CD1c-positive myeloid dendritic cell (primary cell): ENCODE measurements around the gene METTL9.
"Not testable (repeated sequence)": the region's sequence is repeated elsewhere in the genome, so short reads cannot be mapped to it uniquely, and the experiment has no call there.

Experiments used
- DNase-seq: peaks from one replicate; pipeline ENCODE4 v3.0.0-alpha.2; 2016; ENCODE audit errors: extremely low spot score

The METTL9 gene

DNA sequence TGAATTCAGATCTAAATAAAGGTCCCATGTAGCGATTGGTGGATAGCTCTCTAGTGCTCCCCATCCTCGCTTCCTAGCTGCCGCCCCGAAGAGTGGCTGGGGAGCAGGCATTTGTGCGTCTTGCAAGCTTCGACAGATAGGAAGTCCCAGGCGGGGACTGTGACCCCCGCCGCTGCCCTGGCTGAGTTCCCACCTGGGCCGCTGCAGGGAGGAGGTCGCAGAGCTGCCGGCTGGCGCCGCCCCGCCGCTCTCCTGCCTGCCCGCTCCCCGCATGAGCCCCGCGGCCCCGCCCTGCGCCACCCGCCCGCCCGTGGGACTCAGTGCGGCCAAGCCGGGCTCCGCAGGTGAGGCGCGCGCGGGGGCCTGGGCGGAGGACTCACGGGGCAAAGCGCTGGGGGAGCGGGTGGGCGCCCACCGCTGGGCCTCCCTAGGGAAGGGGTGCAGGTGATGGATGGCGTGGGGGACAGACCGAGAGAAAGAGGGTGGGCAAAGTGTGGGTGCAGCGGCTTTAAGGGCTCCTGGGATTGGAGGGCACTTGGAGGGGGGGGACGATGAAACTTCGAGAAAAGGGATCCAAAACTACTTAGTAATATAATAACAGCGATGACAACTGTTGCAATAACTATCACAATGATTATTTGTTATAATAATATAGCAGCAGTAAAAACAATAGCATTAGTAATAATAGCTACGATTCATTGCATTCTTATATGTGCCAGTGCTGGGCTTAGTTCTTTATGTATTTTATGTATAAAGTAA lies 64.7 kb downstream of the METTL9 start, which contains the start of gene OTOA:
OTOA (plus strand) TSS at position 80 of the 759 bp plus-strand sequence. CDS start 14,547 bp downstream, outside the sequence.
- DNase-seq = peak; percentile 10

DNA sequence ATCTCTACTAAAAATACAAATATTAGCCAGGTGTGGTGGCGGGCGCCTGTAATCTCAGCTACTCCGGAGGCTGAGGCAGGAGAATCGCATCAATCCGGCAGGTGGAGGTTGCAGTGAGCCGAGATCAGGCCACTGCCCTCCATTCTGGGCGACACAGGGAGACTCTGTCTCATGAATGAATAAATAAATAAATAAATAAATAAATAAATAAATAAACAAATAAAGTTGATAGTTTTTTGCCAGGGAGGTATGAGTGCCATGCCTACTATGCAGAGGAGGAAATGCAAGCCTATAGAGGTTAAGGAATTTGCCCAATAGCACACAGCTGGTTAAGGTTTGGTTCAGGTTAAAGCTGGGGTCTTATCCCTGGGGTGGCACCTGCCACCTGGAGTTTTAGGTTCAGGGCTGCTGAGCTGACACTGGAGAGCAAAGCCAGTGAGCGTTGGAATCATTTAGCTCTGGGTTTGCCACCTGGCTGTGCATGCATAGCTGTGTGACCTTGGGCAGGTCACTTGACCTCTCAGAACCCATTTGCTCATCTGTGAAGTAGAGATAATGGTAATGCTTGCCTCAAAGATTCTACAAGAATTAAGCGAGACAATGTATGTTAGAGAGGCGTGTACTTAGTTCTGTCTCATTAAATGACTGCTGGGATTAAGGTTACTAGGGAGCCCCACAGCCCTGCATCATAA lies 65.6 kb downstream of the METTL9 start:
- no peak for DNase-seq

DNA sequence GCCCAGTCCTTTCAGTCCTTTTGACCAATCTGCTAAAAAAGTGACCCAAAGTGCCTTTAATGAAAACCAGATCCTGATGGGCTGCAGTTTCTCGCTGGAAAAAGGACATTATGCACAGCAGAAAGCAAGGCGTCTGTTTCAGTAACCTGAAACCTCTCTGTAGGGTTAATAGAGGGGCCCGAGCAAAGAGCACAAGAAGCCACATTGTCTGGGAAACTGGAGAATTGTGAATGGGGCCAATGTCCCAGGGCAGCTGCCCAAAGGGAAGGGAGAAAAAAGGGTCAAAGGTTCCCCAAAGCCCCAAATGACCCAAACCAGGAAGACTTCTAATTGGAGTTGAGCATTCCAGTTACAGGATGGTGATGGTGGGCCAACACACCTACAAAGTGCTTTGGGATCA lies 67.4 kb downstream of the METTL9 start:
- no peak for DNase-seq

DNA sequence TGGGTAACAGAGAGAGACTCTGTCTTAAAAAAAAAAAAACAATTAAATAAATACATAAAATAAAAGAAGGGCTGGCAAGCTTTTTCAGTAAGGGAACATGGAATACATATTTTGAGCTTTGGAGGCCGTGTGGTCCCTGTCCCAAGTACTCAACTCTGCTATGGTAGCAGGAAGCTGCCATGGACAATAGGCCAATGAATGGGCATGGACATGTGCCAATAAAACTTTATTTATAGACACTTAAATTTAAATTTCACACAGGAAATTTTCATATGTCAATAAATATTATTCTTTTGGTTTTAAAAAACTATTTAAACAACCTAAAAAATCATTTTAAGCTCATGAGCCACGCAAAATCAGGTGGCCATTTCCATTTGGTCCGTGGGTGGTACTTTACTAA lies 68.2 kb downstream of the METTL9 start:
- DNase-seq = no peak

DNA sequence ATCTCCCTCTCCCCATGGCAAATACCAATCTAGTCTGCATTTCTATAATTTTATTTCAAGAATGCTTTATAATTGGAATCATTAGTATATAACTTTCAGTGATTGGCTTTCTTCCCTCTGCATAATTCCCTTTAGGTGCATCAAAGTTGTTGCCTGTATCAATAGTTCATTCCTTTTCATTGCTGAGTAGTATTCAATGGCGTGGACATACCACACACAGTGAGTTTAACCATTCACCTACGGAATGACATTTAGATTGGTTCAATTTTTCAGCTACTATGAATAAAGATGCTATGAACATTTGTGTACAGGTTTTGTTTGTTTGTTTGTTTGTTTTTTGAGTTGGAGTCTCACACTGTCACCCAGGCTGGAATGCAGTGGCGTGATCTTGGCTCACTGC lies 74.1 kb downstream of the METTL9 start:
- no peak for DNase-seq

DNA sequence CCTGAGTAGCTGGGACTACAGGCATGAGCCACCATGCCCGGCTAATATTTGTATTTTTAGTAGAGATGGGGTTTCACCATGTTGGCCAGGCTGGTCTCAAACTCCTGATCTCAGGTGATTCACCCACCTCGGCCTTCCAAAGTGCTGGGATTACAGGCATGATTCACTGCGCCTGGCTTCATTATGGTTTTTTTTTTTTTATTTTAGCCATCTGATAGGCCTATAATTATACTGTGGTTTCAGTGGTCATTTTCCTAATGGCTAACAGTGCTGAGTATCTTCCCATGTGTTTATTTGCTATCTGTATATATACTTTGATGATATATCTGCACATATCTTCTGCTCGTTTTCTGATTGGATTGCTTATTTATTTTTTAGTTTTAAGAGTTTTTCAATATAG lies 75.1 kb downstream of the METTL9 start:
- DNase-seq = not testable (repeated sequence)

DNA sequence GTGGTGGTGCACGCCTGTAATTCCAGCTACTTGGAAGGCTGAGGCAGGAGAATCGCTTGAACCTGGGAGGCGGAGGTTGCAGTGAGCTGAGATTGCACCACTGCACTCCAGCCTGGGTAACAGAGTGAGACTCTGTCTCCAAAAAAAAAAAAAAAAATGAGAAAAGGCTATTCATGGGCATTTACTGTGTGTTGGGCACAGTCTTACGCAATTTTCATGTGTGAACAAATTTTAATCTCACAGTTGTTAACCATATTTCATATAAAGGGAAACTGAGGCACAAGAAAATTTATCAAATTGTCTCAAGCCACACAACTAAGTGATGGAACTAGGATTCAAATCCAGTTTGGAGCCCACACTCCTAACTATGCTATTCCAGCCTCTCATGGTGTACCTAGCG lies 81.3 kb downstream of the METTL9 start:
- DNase-seq = not testable (repeated sequence)

DNA sequence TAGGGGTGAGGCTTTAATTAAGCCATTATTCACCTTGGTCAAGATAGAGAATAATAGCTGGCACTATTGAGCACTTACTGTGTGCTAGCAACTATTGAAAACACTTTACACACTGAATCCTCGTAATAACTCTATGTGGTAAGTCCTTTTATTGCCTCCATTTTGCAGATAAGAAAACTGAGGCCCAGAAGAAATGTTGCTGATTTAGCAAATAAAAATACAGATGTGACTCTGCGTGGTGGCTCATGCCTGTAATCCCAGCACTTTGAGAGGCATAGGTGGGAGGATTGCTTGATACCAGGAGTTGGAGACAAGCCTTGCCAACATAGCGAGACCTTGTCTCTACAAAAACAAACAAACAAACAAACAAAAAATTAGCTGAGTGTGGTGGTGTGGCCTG lies 83.8 kb downstream of the METTL9 start:
- no peak for DNase-seq

DNA sequence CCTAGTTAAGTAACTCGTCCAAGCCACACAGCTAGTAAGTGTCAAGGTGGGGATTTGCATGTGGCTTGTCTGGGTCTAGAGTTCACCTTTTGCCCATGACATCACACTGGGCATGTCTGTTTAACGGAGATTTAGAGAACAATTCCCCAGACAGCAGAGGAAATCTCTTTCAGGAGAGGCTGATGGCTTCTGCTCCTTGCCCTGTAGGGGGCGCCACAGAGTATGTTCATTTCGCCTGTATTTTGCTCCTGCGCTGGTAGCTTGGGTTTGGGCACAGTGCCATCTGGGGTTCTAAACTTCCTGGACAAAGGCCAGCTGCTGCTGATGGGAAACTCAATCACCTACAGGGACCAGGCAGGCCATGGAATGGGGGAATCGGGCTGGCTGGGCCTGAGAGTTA lies 84.8 kb downstream of the METTL9 start:
- peak; percentile 49 for DNase-seq

DNA sequence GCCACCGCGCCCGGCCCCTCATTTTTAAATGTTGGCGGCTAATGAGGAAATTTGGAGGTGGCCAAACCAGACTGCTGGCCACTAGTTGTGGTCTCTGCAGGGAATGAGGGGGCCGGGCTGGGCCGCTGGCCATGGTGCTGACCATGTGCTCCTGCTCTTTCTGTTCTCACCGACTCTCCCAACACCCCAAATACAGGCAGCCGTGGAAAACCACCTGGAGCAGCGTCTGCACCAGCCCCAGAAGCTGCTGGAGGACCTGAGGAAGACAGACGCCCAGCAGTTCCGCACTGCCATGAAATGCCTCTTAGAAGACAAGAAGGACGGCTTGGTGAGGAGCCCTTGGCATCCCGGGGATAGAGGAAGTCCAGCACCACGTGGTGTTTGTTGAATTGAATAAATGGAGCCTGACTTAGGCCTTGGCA lies 85.7 kb downstream of the METTL9 start:
- DNase-seq = no peak

DNA sequence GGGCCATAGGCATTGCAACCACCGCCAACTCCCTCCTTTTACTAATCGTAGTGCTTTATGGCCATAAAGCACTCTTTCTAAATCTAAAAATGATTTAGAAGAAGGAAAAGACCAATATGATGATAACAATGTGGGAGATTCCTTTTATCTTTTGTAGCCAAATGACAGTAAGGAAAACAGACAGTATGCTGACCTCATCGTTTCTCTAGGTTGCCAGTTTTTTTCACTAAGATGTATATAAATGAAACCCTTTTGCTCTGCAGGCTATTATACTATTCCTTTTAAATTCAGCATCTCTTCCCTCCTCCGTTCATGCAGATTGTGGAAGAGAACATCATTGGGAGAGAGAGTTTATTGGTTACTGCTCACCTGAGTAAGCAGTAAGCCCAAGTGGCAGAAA lies 89.7 kb downstream of the METTL9 start:
- no peak for DNase-seq

DNA sequence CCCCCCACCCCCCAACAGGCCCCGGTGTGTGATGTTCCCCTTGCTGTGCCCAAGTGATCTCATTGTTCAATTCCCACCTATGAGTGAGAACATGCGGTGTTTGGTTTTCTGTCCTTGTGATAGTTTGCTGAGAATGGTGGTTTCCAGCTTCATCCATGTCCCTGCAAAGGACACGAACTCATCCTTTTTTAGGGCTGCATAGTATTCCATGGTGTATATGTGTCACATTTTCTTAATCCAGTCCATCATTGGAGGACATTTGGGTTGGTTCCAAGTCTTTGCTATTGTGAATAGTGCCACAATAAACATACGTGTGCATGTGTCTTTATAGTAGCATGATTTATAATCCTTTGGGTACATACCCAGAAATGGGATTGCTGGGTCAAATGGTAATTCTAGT lies 91.6 kb downstream of the METTL9 start:
- DNase-seq = not testable (repeated sequence)

DNA sequence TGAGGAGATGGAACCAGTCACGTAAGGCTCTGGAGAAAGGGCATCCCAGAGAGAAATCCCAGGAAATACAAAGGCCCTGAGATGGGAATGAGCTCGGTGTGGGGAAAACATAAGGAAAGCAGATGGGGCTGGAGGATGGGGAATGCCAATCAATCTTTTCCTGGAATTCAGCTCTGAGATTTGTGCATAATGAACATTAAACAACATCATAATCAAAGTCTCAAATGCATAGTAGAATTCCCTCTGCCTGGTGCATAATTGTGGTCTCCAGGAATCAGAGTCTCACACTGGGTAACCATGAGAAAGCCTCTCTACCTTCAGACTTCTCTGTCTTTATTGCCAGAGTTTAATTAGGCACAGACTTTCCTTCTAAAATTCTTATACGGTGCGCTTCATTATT lies 95.2 kb downstream of the METTL9 start:
- no peak for DNase-seq

DNA sequence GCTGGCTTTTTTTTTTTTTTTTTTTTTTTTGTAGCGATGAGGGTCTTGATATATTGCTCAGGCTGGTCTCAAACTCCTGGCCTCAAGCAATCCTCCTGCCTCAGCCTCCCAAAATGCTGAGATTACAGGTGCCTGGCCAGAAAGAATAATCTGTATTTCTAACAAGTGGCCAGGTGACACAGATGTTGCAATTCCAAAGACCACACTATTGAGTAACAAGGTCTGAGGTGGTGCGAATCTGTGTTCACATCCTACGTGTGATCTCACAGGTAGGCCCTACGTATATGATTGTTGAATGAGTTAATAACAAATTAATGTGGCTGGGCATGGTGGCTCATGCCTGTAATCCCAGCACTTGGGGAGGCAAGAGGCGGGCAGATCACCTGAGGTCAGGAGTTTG lies 97.7 kb downstream of the METTL9 start:
- DNase-seq = no peak

DNA sequence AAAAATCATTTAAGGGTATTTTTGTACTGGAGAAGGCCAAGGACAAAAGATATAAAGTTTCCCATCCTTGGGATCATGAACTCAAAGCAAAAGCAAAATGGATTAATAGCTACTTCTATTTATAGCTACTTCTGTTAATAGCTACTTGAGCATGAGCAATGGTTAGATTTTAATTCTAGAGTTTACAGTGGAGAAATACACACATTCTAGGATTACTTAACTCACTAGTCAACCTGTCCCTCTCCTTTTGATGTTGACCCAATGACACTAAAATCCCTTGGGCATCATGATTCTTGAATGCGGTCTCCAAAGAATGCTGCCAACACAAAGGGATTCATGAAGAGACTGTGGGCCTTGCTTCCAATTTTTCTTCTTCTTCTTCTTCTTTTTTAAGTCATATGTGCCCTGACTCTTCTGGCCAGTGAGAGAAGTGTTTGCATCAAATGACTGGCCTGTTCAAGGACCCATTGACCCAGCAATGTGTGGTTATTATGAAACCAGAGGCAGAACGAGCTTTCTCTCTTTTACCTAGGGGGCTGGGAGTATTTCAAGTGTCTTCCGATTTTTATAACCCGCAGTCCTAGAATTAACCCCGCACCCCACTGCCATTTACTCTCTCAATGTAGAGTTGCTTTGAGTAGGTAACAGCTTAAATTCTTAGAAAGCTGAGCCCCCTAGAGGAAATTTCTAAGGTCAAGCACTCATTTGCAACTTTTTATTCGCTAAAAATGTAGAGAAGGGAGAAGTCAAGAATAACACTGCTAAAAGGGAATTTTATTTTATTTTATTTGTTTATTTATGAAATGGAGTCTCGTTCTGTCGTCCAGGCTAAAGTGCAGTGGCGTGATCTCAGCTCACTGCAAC lies 99.0 kb downstream of the METTL9 start:
- no peak for DNase-seq

DNA sequence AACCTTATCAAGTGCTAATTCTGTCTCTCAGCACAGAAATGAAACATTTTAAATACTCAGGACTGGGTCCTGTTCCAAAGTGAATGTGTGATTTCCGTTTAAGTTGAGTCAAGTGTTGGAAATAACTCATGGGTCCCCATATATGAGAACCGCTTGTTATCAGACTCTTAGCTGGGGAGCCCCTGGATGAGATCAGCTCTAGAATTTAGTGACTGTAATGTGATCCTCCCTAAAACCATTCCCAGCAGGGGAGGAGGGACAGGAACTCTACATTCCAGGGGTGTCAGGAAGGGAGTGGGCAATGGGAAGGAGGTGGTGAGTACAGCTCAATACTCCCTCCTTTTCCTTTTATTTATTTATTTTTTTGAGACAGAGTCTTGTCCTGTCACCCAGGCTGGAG lies 101.9 kb downstream of the METTL9 start:
- no peak for DNase-seq

DNA sequence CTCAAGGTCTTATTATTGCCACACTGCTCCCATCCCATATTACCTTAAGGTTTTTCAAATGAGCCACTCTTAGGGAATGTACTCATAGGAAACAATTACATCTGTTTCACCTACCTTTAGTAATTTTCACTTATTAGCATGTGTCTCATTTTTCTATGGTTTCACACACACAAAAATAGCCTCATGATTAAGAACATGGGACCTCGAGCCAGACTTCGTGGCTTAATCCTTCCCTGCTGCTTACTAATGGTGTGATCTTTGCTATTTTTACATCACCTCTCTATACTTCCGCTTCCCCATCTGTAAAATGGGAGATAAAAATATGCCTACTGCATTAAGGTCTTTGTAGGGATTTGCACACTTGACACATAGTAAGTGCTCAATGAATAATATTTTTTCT lies 102.9 kb downstream of the METTL9 start:
- peak; percentile 34 for DNase-seq

DNA sequence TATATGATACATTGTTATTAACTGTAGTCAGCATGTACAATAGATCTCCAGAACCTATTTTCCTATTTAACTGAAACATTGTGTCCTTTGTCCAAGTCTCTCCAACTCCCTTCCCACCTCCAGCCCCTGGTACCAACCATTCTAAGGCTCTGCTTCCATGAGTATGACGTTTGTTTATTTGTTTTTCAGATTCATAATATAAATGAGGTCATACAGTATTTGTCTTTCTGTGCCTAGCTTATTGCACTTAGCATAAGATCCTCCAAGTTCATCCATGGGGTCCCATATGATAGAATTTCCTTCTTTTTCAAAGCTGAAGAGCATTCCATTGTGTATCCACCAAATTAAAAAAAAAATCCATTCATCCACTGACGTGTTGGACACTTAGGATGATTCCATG lies 103.8 kb downstream of the METTL9 start:
- DNase-seq = no peak

DNA sequence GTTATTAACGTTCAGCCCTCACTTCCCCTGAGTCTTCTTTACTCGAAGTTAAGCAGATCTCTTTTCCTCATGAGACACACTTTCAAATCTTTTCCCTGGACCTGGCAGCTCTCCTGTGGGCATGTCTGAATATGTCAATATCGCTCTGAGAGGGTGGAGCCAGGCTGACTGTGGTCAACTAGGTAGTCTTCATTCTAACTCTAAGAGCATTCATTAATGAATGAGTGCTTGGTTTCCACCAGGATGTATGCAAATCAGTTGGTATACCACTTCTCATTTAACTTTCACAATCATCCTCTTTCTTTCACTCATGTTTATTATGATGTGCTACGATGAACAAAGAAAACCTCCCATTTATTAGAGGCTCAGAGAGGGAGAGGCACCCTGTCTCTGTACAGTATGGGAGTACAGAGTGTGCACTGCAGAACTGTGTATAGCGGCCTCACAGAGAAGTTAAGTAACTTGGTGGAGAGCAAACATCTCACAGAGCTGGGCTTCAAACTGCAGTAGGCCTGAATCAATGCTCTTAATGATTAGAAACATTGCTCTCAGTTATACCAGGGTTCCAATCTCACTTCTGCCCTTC lies 104.3 kb downstream of the METTL9 start:
- DNase-seq = no peak

DNA sequence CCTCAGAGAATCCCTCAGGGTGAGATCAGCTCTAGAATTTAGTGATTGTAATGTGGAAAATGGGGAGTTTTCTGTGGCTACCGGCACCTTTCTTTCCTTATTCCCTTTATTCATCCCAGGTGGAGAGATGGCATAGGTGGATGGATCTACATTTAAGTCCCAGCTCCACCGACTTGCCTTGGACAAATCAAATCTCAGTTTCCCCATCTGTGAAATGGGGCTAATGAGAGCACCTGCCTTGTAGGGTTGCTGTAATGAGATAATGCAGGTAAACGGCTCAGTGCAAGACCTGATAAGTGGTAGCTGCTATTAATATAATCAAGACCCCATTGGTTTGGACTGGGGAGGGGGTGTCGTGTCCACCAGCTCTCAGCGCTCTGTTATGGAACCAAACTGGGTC lies 104.9 kb downstream of the METTL9 start:
- no peak for DNase-seq

DNA sequence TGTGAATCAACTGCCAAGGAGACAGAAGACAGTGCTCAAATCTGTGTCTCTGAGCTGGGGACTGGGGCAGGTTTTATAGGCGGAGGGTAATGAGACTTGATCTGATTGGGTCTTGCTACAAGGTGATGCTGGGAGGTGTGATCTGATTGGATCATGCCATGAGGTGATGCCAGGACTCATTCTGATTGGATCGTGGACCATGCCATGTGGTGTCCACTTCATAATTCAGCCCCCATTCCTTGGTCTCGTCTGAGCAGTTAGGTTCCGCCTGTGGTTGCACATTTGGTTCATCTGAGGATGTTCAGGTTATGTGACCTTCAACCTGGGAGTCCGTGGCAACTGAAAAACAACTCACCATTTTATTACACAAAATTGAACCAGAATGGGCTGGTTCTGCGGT lies 105.4 kb downstream of the METTL9 start:
- no peak for DNase-seq
